ENCODE measurements around the gene TCEAL7. TPM values are rescaled to one million over a fixed set of nuclear protein-coding genes. Genes with fewer than 3 reads are reported as not detected.

The TCEAL7 gene
- total and polyA plus RNA-seq, 2 of the 13 experiments (the other 11 are each of a cell fraction or from before 2014, with no cell fraction given), result not detected

DNA sequence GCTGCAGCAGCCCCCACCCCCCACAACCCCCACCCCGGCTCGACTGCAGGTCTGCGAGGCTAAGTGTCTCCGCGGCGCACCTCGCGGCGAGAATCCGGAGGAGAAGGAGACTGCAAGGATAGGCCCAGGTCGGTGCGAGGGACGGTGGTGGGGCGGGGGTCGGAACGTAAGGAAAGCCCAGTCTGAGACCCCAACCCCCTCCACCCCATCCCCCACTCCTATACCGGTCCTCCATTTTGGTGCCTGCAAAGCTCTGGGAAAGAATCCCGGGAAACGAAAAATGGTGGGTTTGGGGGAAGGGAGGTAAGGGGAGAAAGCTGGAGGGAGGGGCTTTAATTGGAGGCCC lies 46.9 kb downstream of the TCEAL7 start:
- no peak for FAIRE-seq
- intact Hi-C loops (cut with micrococcal nuclease; ENCODE audit: unreplicated experiment), result no loop called here
- in situ Hi-C loops (cut with HindIII; ENCODE audit: extremely low pct_ligation_motif_present, low pct_unique_long_range_greater_than_20kb), result no loop called here
- ATAC-seq, result peak; percentile 52
- BruUV-seq (replicated peaks), result no TSS peak
- H4K20me1 ChIP-seq (ENCODE audit: insufficient read depth, low read length), result no peaks in the 10 kb centered on the region
- H3K27me3 ChIP-seq (ENCODE audit: control insufficient read depth in 1 of 2, insufficient read depth in 2 of 2, low read length in 2 of 2), result no peaks in the 10 kb centered on the region
- no peak for DNase-seq (ENCODE audit: low spot score)
- H3K9me3 ChIP-seq (ENCODE audit: low read length), result no peaks in the 10 kb centered on the region
- no peak for TF ChIP-seq ZNF20 (CRISPR knock-in tag; IDR thresholded peaks at IDR 0.05)
- TF ChIP-seq YY1 (IDR thresholded peaks at IDR 0.05; ENCODE audit: insufficient read depth, insufficient replicate concordance, low read depth, low read length), result peak; percentile 53
- TF ChIP-seq TRIM24 (CRISPR knock-in tag; IDR thresholded peaks at IDR 0.05), result no peak
- TF ChIP-seq RXRA (CRISPR knock-in tag; IDR thresholded peaks at IDR 0.05), result no peak
- no peak for TF ChIP-seq RNF2 (conservative IDR thresholded peaks at IDR 0.05; ENCODE audit: low read depth)
- TF ChIP-seq, protein P1, sequence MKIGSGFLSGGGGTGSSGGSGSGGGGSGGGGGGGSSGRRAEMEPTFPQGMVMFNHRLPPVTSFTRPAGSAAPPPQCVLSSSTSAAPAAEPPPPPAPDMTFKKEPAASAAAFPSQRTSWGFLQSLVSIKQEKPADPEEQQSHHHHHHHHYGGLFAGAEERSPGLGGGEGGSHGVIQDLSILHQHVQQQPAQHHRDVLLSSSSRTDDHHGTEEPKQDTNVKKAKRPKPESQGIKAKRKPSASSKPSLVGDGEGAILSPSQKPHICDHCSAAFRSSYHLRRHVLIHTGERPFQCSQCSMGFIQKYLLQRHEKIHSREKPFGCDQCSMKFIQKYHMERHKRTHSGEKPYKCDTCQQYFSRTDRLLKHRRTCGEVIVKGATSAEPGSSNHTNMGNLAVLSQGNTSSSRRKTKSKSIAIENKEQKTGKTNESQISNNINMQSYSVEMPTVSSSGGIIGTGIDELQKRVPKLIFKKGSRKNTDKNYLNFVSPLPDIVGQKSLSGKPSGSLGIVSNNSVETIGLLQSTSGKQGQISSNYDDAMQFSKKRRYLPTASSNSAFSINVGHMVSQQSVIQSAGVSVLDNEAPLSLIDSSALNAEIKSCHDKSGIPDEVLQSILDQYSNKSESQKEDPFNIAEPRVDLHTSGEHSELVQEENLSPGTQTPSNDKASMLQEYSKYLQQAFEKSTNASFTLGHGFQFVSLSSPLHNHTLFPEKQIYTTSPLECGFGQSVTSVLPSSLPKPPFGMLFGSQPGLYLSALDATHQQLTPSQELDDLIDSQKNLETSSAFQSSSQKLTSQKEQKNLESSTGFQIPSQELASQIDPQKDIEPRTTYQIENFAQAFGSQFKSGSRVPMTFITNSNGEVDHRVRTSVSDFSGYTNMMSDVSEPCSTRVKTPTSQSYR (CRISPR knock-in tag; IDR thresholded peaks at IDR 0.05; ENCODE audit: borderline replicate concordance), result 0 out of 2 replicates have a peak, but pooled peaks have one; percentile 17
- H3K4me2 ChIP-seq (ENCODE audit: low read depth, low read length), result peak overlapping the region; percentile 58; the same call in 1 of the 2 replicates
- 0 out of 2 replicates have a peak overlapping the region, but pooled peaks have one; percentile 22 for H3K9ac ChIP-seq (ENCODE audit: insufficient read depth, low read depth, low read length)
- no peaks in the 10 kb centered on the region for H3K79me2 ChIP-seq (ENCODE audit: insufficient read depth, low read length)
- POLR2A ChIA-PET, result interaction anchor here (0.6 to 1.9 kb wide), 3 partner anchors 15 to 28 kb away, joined by 3 to 13 read pairs (median 6); partner anchors contain the start of gene TCEAL9
- H3K27ac ChIP-seq (ENCODE audit: extremely low read length, insufficient read depth, low read length), result no peak overlapping the region
- 2% methylated on average over 4 of the region's 19 CpGs for WGBS (ENCODE audit: low lambda C conversion rate)
- peak overlapping the region; percentile 21 to 70 (median 52); a peak in 5 of 6 replicates for H3K4me3 ChIP-seq (replicated peaks in 1 of 3; ENCODE audit: insufficient read depth in 1 of 3, low read depth in 2 of 3, low read length in 3 of 3)
- 0 out of 2 replicates have a peak, but pooled peaks cover 6% of the 10 kb centered on the region for H3K4me1 ChIP-seq (ENCODE audit: insufficient read depth, low read length)
- H2AFZ ChIP-seq (ENCODE audit: low read length), result no peak overlapping the region
- CTCF ChIA-PET (ENCODE audit: low intra/inter-chr PET ratio, low total read pairs), result no interaction called here
- no peaks in the 10 kb centered on the region for H3K36me3 ChIP-seq (replicated peaks in 1 of 2; ENCODE audit: control insufficient read depth in 1 of 2, insufficient read depth in 2 of 2, low read length in 2 of 2)

Measured in HepG2 (cell line).